HCT116 (cell line): ENCODE measurements around the gene NUDT5. TPM values are rescaled to one million over a fixed set of nuclear protein-coding genes. Genes with fewer than 3 reads are reported as not detected.

Experiments used
- ATAC-seq: fragments of 200-7000 bp; cut with Tn5 transposase; 2 replicates; pipeline ENCODE4 v1.9.1; 2020; ENCODE audit warnings: mild to moderate bottlenecking, moderate library complexity
- BruUV-seq: library from RNA; stranded (reverse); fragments of 400-500 nt; replicated peaks from 2 replicates; lab custom pipeline; 2021; lab: Mats Ljungman, UMichigan
- CTCF ChIA-PET: fragments of 300-600 bp; sonication (Branson Sonifier 250); formaldehyde crosslinking; loops from one replicate; lab custom pipeline; 2021; ENCODE audit warnings: antibody characterized with exemption; lab: Charles Lee
- POLR2A ChIA-PET: fragments of 300-600, 350-600 bp; sonication (Branson Sonifier 250); formaldehyde crosslinking; loops from one replicate; lab custom pipeline; 2021; ENCODE audit warnings: antibody characterized with exemption; lab: Charles Lee
- RAD21 ChIA-PET, 2 experiments: fragments of 300-600 bp; sonication (Branson Sonifier 250); formaldehyde crosslinking; loops; one replicate each; lab custom pipeline; 2023; ENCODE audit warnings: low total read pairs in 2 of 2; ENCODE audit not compliant: uncharacterized antibody in 2 of 2, unreplicated experiment in 2 of 2, low non-redundant PET in 1 of 2; lab: Charles Lee
- DNase-seq: peaks from one replicate; pipeline ENCODE4 v3.0.0-alpha.2; 2010; ENCODE audit warnings: low read depth, low spot score
- H2AFZ ChIP-seq: fragments of 200-600 bp; shearing (Covaris generic), sonication (generic); 2 replicates; pipeline ENCODE4 v1.6.1; 2017; ENCODE audit warnings: low read depth, mixed run types, mixed read lengths, antibody characterized with exemption, low read length; ENCODE audit not compliant: poor library complexity, severe bottlenecking
- H3K27ac ChIP-seq: 2 replicates; pipeline ENCODE4 v1.5.1; 2012; ENCODE audit warnings: low read depth, low read length
- H3K27me3 ChIP-seq: fragments of 200-600 bp; sonication (generic); 2 replicates; pipeline ENCODE4 v1.6.1; 2016; ENCODE audit warnings: mixed run types, low read length, mixed read lengths; ENCODE audit not compliant: insufficient read depth
- H3K36me3 ChIP-seq, 2 experiments: fragments of 200-500 bp in 1 of 2; fragments of 200-600 bp in 1 of 2; sonication (Bioruptor generic) in 1 of 2; sonication (generic) in 1 of 2; 2 replicates each; pipeline versions ENCODE4 v1.5.1 to v1.6.1; 2014 to 2016; ENCODE audit warnings: low read length in 2 of 2, inconsistent platforms in 1 of 2, mixed read lengths in 1 of 2, mixed run types in 1 of 2; ENCODE audit not compliant: insufficient read depth in 2 of 2, control insufficient read depth in 1 of 2
- H3K4me1 ChIP-seq, 2 experiments: fragments of 200-600 bp in 1 of 2; sonication (generic) in 1 of 2; 2 replicates each; pipeline versions ENCODE4 v1.5.1 to v1.6.1; 2012 to 2017; ENCODE audit warnings: low read length in 2 of 2, inconsistent platforms in 1 of 2, mild to moderate bottlenecking in 1 of 2, mixed read lengths in 1 of 2, mixed run types in 1 of 2, moderate library complexity in 1 of 2; ENCODE audit not compliant: insufficient read depth in 2 of 2, control insufficient read depth in 1 of 2
- H3K4me2 ChIP-seq: fragments of 200-600 bp; sonication (generic); 2 replicates; pipeline ENCODE4 v1.6.1; 2017; ENCODE audit warnings: mixed run types, low read length, mixed read lengths
- H3K4me3 ChIP-seq, 2 experiments: fragments of 200-600 bp in 1 of 2; sonication (generic) in 1 of 2; replicated peaks in 1 of 2; 2 replicates each; pipeline ENCODE4 v1.5.1; 2011 to 2016; ENCODE audit warnings: low read length in 2 of 2, control low read depth in 1 of 2, low read depth in 1 of 2, mild to moderate bottlenecking in 1 of 2, mixed read lengths in 1 of 2, mixed run types in 1 of 2
- H3K79me2 ChIP-seq: fragments of 200-600 bp; sonication (generic); 2 replicates; pipeline ENCODE4 v1.6.1; 2017; ENCODE audit warnings: mild to moderate bottlenecking, mixed run types, low read length, moderate library complexity, mixed read lengths; ENCODE audit not compliant: insufficient read depth
- H3K9ac ChIP-seq: fragments of 200-600 bp; sonication (generic); 2 replicates; pipeline ENCODE4 v1.6.1; 2016; ENCODE audit warnings: low read length, mixed read lengths
- H3K9me2 ChIP-seq: fragments of 200-600 bp; sonication (generic), shearing (Covaris generic); 2 replicates; pipeline ENCODE4 v1.6.1; 2017; ENCODE audit warnings: mixed run types, mild to moderate bottlenecking, moderate library complexity; ENCODE audit not compliant: insufficient read depth
- H3K9me3 ChIP-seq, 2 experiments: fragments of 200-500 bp in 1 of 2; fragments of 200-600 bp in 1 of 2; sonication (Bioruptor generic) in 1 of 2; sonication (generic) in 1 of 2; 2 replicates each; pipeline ENCODE4 v1.6.1; 2014 to 2017; ENCODE audit warnings: low read length in 2 of 2, mixed read lengths in 2 of 2, inconsistent platforms in 1 of 2, low read depth in 1 of 2, mild to moderate bottlenecking in 1 of 2, mixed run types in 1 of 2, moderate library complexity in 1 of 2; ENCODE audit not compliant: control insufficient read depth in 1 of 2, insufficient read depth in 1 of 2
- H4K20me1 ChIP-seq: fragments of 200-600 bp; sonication (generic), shearing (Covaris generic); 2 replicates; pipeline ENCODE4 v1.6.1; 2017; ENCODE audit warnings: mixed run types, mild to moderate bottlenecking, moderate library complexity; ENCODE audit not compliant: insufficient read depth
- CBX3 ChIP-seq: IDR thresholded peaks from 2 replicates; pipeline ENCODE4 v1.6.1; 2012; ENCODE audit warnings: low read depth
- EGR1 ChIP-seq: IDR thresholded peaks from 2 replicates; pipeline ENCODE4 v1.6.1; 2012; ENCODE audit warnings: low read depth
- ELF1 ChIP-seq: IDR thresholded peaks from 2 replicates; pipeline ENCODE4 v1.6.1; 2012; ENCODE audit warnings: low read depth, borderline replicate concordance
- FOSL1 ChIP-seq: IDR thresholded peaks from 2 replicates; pipeline ENCODE4 v1.6.1; 2012; ENCODE audit warnings: low read depth
- MAX ChIP-seq: IDR thresholded peaks from 2 replicates; pipeline ENCODE4 v1.6.1; 2012
- SP1 ChIP-seq: IDR thresholded peaks from 2 replicates; pipeline ENCODE4 v1.6.1; 2012; ENCODE audit warnings: low read depth
- SRF ChIP-seq: IDR thresholded peaks from 2 replicates; pipeline ENCODE4 v1.6.1; 2012; ENCODE audit warnings: low read depth
- ZFX ChIP-seq: fragments of 450-650 bp; IDR thresholded peaks from 2 replicates; pipeline ENCODE4 v1.6.1; 2017
- intact Hi-C: fragments of 100-400 bp; cut with micrococcal nuclease; formaldehyde crosslinking; loops from 2 replicates; pipeline ENCODE4 v1.10.0; 2022
- total RNA-seq: library from RNA; stranded (reverse); gene quantifications from one replicate; pipeline ENCODE4 v1.2.1, GENCODE V29; 2021; ENCODE audit not compliant: unreplicated experiment
- TF ChIP-seq, protein P1 (sequence below): IDR thresholded peaks from 2 replicates; pipeline ENCODE4 v1.6.1; 2012; ENCODE audit warnings: low read depth
- TF ChIP-seq, protein P2 (sequence below), 3 experiments: fragments of 200-600 bp in 1 of 3; sonication (generic) in 1 of 3; IDR thresholded peaks in 2 of 3; conservative IDR thresholded peaks in 1 of 3; 2 replicates each; pipeline ENCODE4 v1.5.1; 2012 to 2017; ENCODE audit warnings: low read depth in 2 of 3, low read length in 2 of 3, antibody characterized with exemption in 1 of 3, borderline replicate concordance in 1 of 3, control low read depth in 1 of 3, mild to moderate bottlenecking in 1 of 3, mixed read lengths in 1 of 3, mixed run types in 1 of 3, moderate library complexity in 1 of 3; ENCODE audit not compliant: insufficient read depth in 1 of 3

NUDT5 gene
- total RNA-seq, 1 experiment from 2014 or later = 101 TPM

DNA sequence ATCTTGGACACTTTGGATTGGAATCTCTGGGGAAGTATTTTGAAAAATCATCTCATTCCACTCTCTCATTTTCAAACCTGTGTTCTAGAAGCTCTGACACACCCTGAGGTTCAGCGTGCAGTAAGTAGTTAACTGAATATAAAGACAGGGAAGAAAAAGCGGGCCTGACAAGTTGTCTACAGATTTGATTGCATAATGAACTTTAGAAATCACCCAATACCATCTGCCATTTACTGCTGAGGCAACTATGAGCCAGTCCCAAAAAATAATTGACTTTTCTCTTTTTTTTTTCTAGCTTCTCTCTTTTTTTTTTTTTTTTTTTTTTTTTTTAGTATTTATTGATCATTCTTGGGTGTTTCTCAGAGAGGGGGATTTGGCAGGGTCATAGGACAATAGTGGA, 29.8 kb upstream of the NUDT5 start:
- no TSS peak for BruUV-seq
- POLR2A ChIA-PET = no interaction called here
- H3K27ac ChIP-seq = no peak overlapping the region
- peaks cover 63% of the 10 kb centered on the region for H3K79me2 ChIP-seq
- H2AFZ ChIP-seq = no peak overlapping the region
- RAD21 ChIA-PET = no interaction called here
- H3K9me2 ChIP-seq = no peaks in the 10 kb centered on the region
- H3K9ac ChIP-seq = no peak overlapping the region
- H3K4me2 ChIP-seq = no peak overlapping the region
- peaks cover 5 to 16% of the 10 kb centered on the region in 2 experiments; a peak in 3 of 4 replicates for H3K4me1 ChIP-seq
- no peaks in the 10 kb centered on the region for H4K20me1 ChIP-seq
- H3K9me3 ChIP-seq = no peaks in the 10 kb centered on the region
- ATAC-seq (no peak), DNase-seq (no peak)
- CTCF ChIA-PET = no interaction called here
- H3K27me3 ChIP-seq = no peaks in the 10 kb centered on the region
- H3K4me3 ChIP-seq = no peak overlapping the region
- TF ChIP-seq, protein P1, sequence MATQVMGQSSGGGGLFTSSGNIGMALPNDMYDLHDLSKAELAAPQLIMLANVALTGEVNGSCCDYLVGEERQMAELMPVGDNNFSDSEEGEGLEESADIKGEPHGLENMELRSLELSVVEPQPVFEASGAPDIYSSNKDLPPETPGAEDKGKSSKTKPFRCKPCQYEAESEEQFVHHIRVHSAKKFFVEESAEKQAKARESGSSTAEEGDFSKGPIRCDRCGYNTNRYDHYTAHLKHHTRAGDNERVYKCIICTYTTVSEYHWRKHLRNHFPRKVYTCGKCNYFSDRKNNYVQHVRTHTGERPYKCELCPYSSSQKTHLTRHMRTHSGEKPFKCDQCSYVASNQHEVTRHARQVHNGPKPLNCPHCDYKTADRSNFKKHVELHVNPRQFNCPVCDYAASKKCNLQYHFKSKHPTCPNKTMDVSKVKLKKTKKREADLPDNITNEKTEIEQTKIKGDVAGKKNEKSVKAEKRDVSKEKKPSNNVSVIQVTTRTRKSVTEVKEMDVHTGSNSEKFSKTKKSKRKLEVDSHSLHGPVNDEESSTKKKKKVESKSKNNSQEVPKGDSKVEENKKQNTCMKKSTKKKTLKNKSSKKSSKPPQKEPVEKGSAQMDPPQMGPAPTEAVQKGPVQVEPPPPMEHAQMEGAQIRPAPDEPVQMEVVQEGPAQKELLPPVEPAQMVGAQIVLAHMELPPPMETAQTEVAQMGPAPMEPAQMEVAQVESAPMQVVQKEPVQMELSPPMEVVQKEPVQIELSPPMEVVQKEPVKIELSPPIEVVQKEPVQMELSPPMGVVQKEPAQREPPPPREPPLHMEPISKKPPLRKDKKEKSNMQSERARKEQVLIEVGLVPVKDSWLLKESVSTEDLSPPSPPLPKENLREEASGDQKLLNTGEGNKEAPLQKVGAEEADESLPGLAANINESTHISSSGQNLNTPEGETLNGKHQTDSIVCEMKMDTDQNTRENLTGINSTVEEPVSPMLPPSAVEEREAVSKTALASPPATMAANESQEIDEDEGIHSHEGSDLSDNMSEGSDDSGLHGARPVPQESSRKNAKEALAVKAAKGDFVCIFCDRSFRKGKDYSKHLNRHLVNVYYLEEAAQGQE = no peak
- no peak for TF ChIP-seq ELF1
- TF ChIP-seq FOSL1 = no peak
- no peak for TF ChIP-seq SP1
- no peak for TF ChIP-seq EGR1
- TF ChIP-seq, protein P2, sequence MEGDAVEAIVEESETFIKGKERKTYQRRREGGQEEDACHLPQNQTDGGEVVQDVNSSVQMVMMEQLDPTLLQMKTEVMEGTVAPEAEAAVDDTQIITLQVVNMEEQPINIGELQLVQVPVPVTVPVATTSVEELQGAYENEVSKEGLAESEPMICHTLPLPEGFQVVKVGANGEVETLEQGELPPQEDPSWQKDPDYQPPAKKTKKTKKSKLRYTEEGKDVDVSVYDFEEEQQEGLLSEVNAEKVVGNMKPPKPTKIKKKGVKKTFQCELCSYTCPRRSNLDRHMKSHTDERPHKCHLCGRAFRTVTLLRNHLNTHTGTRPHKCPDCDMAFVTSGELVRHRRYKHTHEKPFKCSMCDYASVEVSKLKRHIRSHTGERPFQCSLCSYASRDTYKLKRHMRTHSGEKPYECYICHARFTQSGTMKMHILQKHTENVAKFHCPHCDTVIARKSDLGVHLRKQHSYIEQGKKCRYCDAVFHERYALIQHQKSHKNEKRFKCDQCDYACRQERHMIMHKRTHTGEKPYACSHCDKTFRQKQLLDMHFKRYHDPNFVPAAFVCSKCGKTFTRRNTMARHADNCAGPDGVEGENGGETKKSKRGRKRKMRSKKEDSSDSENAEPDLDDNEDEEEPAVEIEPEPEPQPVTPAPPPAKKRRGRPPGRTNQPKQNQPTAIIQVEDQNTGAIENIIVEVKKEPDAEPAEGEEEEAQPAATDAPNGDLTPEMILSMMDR (IDR thresholded peaks at IDR 0.05 in 2 of 3, conservative IDR thresholded peaks at IDR 0.05 in 1 of 3; ENCODE audit: borderline replicate concordance in 1 of 3, insufficient read depth in 1 of 3, low read depth in 2 of 3, low read length in 2 of 3) = no peak
- TF ChIP-seq SRF = no peak
- no peak for TF ChIP-seq CBX3
- no peak for TF ChIP-seq ZFX
- no peak for TF ChIP-seq MAX
- intact Hi-C loops = no loop called here
- peaks cover 11 to 12% of the 10 kb centered on the region in 2 experiments for H3K36me3 ChIP-seq
